ENCODE results near the gene DOCK11.
"Not testable (repeated sequence)": the region's sequence is repeated elsewhere in the genome, so short reads cannot be mapped to it uniquely, and the experiment has no call there.

DOCK11 gene

GRCh38 chrX:118706681-118707080, 211.1 kb downstream of the DOCK11 start:
- no peak overlapping the region for H3K9ac ChIP-seq (ENCODE audit: low read length)
- H3K4me3 ChIP-seq (ENCODE audit: low read length), result no peak overlapping the region
- H3K27ac ChIP-seq (ENCODE audit: low read depth, low read length), result no peak overlapping the region
- H3K4me1 ChIP-seq (ENCODE audit: control insufficient read depth, insufficient read depth, low read length), result no peaks in the 10 kb centered on the region
- no peaks in the 10 kb centered on the region for H3K36me3 ChIP-seq (ENCODE audit: control insufficient read depth, insufficient read depth, low read length)
- no peaks in the 10 kb centered on the region for H3K27me3 ChIP-seq (ENCODE audit: control insufficient read depth, insufficient read depth, low read length)

- no peaks in the 10 kb centered on the region for H3K36me3 ChIP-seq (ENCODE audit: control insufficient read depth, insufficient read depth, low read length)
- no peak overlapping the region for H3K9ac ChIP-seq (ENCODE audit: low read length)
- H3K4me1 ChIP-seq (ENCODE audit: control insufficient read depth, insufficient read depth, low read length), result no peaks in the 10 kb centered on the region
Measured at GRCh38 chrX:118714521-118714920, 218.9 kb downstream of the DOCK11 start.

GRCh38 chrX:118715917-118716316, 220.3 kb downstream of the DOCK11 start:
- H3K4me3 ChIP-seq (ENCODE audit: low read length); H3K9ac ChIP-seq (ENCODE audit: low read length); H3K4me1 ChIP-seq (ENCODE audit: control insufficient read depth, insufficient read depth, low read length); H3K27me3 ChIP-seq (ENCODE audit: control insufficient read depth, insufficient read depth, low read length); H3K36me3 ChIP-seq (ENCODE audit: control insufficient read depth, insufficient read depth, low read length); H3K27ac ChIP-seq (ENCODE audit: low read depth, low read length): not testable (repeated sequence)

More at GRCh38 chrX:118714521-118714920, 218.9 kb downstream of the DOCK11 start:
- H3K4me3 ChIP-seq (ENCODE audit: low read length), result no peak overlapping the region
- H3K27ac ChIP-seq (ENCODE audit: low read depth, low read length), result no peak overlapping the region
- no peaks in the 10 kb centered on the region for H3K27me3 ChIP-seq (ENCODE audit: control insufficient read depth, insufficient read depth, low read length)

GRCh38 chrX:118716833-118717232, 221.2 kb downstream of the DOCK11 start:
- not testable (repeated sequence) for H3K27me3 ChIP-seq (ENCODE audit: control insufficient read depth, insufficient read depth, low read length); H3K36me3 ChIP-seq (ENCODE audit: control insufficient read depth, insufficient read depth, low read length); H3K4me3 ChIP-seq (ENCODE audit: low read length); H3K4me1 ChIP-seq (ENCODE audit: control insufficient read depth, insufficient read depth, low read length); H3K27ac ChIP-seq (ENCODE audit: low read depth, low read length); H3K9ac ChIP-seq (ENCODE audit: low read length)

GRCh38 chrX:118717678-118718391, 222.2 kb downstream of the DOCK11 start:
- Histone ChIP-seq H3K4me1 (ENCODE audit: control insufficient read depth, insufficient read depth, low read length) (no peaks in the 10 kb centered on the region), H3K36me3 (ENCODE audit: control insufficient read depth, insufficient read depth, low read length) (no peaks in the 10 kb centered on the region), H3K4me3 (ENCODE audit: low read length) (no peak overlapping the region), H3K27me3 (ENCODE audit: control insufficient read depth, insufficient read depth, low read length) (no peaks in the 10 kb centered on the region), H3K27ac (ENCODE audit: low read depth, low read length) (no peak overlapping the region), H3K9ac (ENCODE audit: low read length) (no peak overlapping the region)

DNA sequence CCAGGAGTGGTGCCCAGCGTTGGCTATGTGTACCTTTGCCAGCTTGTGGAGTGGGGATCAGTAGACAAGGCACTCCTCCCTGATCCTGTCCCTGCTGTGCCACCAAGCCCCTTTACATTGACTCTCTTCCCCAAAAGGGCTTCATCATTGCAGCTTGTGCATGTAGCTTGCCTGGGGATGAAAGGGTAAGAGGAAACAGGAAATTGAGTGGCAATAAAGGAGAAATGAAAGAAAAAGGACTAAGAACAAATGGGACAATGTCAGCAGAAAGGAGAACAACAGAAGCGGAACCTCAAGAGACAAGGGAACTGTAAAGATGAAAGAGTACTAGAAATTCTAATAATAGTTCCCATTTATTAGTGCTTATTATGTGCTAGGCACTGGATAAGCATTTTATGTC, 223.1 kb downstream of the DOCK11 start:
- no peak overlapping the region for H3K27ac ChIP-seq (ENCODE audit: low read depth, low read length)
- H3K9ac ChIP-seq (ENCODE audit: low read length), result no peak overlapping the region
- no peaks in the 10 kb centered on the region for H3K36me3 ChIP-seq (ENCODE audit: control insufficient read depth, insufficient read depth, low read length)
- H3K27me3 ChIP-seq (ENCODE audit: control insufficient read depth, insufficient read depth, low read length), result no peaks in the 10 kb centered on the region
- no peaks in the 10 kb centered on the region for H3K4me1 ChIP-seq (ENCODE audit: control insufficient read depth, insufficient read depth, low read length)
- no peak overlapping the region for H3K4me3 ChIP-seq (ENCODE audit: low read length)

DNA sequence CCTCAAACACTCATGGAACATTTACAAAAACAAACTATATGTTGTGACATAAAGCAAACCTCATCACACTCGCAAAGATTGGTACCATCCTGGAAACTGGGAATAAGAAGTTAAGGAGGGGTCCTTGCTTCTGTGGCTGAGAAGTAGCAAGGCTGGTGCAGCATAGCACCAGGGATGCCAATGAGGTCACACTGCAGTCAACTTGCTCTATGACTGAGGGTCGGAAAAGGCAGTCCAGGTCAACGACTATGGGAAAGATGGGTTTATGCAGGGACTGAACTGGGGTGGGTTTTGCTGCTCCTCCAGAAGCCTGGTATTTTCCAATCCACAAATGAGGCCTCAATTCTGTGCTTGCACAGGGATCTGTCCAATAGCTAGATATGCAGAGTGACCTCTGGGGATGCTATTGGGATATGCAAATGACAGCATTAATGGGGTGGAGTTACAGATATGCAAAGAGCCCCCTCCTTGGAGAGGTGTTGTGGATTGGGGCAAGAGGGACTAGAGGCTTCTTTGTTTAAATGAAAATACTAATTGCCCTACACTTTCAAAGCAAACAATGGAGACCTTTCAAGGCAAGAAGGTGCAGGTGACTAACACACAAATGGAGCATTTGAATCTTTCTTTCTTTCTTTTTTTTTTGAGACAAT, 224.6 kb downstream of the DOCK11 start:
- no peak overlapping the region for H3K9ac ChIP-seq (ENCODE audit: low read length)
- H3K4me3 ChIP-seq (ENCODE audit: low read length), result no peak overlapping the region
- no peak overlapping the region for H3K27ac ChIP-seq (ENCODE audit: low read depth, low read length)
- H3K36me3 ChIP-seq (ENCODE audit: control insufficient read depth, insufficient read depth, low read length), result no peaks in the 10 kb centered on the region
- H3K27me3 ChIP-seq (ENCODE audit: control insufficient read depth, insufficient read depth, low read length), result no peaks in the 10 kb centered on the region
- peaks cover 3% of the 10 kb centered on the region for H3K4me1 ChIP-seq (ENCODE audit: control insufficient read depth, insufficient read depth, low read length)

GRCh38 chrX:118723376-118723775, 227.8 kb downstream of the DOCK11 start:
- Histone ChIP-seq H3K9ac (ENCODE audit: low read length) (no peak overlapping the region), H3K4me3 (ENCODE audit: low read length) (no peak overlapping the region), H3K36me3 (ENCODE audit: control insufficient read depth, insufficient read depth, low read length) (no peaks in the 10 kb centered on the region), H3K27me3 (ENCODE audit: control insufficient read depth, insufficient read depth, low read length) (no peaks in the 10 kb centered on the region), H3K4me1 (ENCODE audit: control insufficient read depth, insufficient read depth, low read length) (peaks cover 3% of the 10 kb centered on the region), H3K27ac (ENCODE audit: low read depth, low read length) (no peak overlapping the region)

DNA sequence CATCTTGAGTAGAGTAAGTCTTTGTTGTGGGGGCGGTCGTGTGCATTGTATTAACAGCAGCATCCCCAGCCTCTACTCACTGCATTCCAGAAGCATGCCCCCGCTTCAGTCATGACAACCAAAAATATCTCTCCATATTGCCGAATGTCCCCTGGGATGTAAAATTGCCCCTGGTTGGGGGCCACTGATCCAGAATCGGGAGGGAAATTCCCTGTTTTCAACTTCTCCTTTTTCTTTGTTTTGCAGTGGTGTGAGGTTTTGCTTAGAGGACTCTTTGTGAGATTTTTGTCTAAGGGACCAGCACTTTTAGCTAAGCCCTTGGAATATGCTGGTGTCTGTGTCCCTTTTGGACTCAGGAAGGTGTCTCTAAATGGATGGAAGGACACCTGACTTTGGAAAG, 228.8 kb downstream of the DOCK11 start:
- no peaks in the 10 kb centered on the region for H3K36me3 ChIP-seq (ENCODE audit: control insufficient read depth, insufficient read depth, low read length)
- H3K4me1 ChIP-seq (ENCODE audit: control insufficient read depth, insufficient read depth, low read length), result peaks cover 3% of the 10 kb centered on the region
- H3K4me3 ChIP-seq (ENCODE audit: low read length), result no peak overlapping the region
- no peaks in the 10 kb centered on the region for H3K27me3 ChIP-seq (ENCODE audit: control insufficient read depth, insufficient read depth, low read length)
- no peak overlapping the region for H3K9ac ChIP-seq (ENCODE audit: low read length)
- H3K27ac ChIP-seq (ENCODE audit: low read depth, low read length), result peak overlapping the region; percentile 85

GRCh38 chrX:118724775-118725174, 229.2 kb downstream of the DOCK11 start:
- peak overlapping the region; percentile 85 for H3K27ac ChIP-seq (ENCODE audit: low read depth, low read length)

DNA sequence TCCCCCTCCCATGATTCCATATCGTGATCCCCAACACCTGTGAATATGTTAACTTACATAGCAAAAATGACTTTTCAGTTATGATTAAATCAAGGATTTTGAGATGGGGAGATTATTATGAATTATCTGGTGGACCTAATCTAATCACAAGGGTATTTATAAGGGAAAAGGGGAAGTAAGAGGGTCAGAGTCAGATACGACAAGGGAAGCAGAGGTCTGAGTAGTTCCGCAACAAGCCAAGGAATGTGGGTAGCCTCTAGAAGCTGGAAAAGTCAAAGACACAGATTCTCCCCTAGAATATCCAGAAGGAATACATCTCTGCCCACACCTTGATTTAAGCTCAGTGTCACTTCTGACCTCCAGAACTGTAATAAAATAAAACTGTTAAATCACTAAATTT, 230.8 kb downstream of the DOCK11 start:
- Histone ChIP-seq H3K4me1 (ENCODE audit: control insufficient read depth, insufficient read depth, low read length) (peaks cover 3% of the 10 kb centered on the region), H3K4me3 (ENCODE audit: low read length) (no peak overlapping the region), H3K36me3 (ENCODE audit: control insufficient read depth, insufficient read depth, low read length) (no peaks in the 10 kb centered on the region), H3K27me3 (ENCODE audit: control insufficient read depth, insufficient read depth, low read length) (no peaks in the 10 kb centered on the region), H3K9ac (ENCODE audit: low read length) (no peak overlapping the region), H3K27ac (ENCODE audit: low read depth, low read length) (peak overlapping the region; percentile 85)

More at GRCh38 chrX:118724775-118725174, 229.2 kb downstream of the DOCK11 start:
- Histone ChIP-seq H3K36me3 (ENCODE audit: control insufficient read depth, insufficient read depth, low read length) (no peaks in the 10 kb centered on the region), H3K4me1 (ENCODE audit: control insufficient read depth, insufficient read depth, low read length) (peaks cover 3% of the 10 kb centered on the region), H3K4me3 (ENCODE audit: low read length) (no peak overlapping the region), H3K9ac (ENCODE audit: low read length) (no peak overlapping the region), H3K27me3 (ENCODE audit: control insufficient read depth, insufficient read depth, low read length) (no peaks in the 10 kb centered on the region)

DNA sequence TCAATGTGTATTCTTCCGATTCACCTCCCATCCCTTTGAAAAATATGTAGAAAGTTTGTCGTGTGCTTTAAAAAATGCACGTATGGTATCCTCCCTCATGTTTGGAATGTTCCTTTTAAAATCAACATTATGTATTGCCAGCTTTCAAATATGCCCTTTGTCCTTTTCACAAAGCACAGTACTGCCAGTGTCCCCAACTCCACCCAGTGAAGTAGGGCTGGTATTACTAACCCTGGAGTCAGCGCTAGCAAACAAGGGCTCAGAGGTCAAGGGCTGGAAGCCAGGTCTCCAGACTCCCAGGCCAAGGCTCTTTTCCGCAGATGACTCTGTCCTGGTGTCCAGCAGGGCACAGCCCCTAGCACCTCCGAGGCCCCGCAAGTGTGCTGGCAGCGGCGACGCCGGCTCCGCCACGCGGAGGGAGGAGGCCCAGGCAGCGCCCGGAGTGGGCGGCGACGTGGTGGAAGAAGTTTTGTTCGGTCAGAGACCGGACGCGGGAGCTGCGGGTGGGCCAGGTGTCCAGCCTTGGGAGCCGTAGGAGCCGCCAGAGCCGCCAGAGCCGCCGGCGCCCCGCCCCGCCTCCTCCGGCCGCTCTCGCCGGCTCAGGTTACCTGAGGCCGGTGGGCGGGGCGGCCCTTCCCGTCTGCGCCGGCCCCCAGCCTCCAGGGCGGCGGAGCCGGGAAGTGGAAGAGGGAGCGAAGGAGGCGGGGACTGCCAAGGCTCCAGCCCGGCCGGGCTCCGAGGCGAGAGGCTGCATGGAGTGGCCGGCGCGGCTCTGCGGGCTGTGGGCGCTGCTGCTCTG, 231.5 kb downstream of the DOCK11 start, which contains the start of gene IL13RA1:
TSS of gene IL13RA1 (plus strand) at position 720 of the 799 bp plus-strand sequence. CDS start at position 753, 33 bp downstream.
- H3K27ac ChIP-seq (ENCODE audit: low read depth, low read length), result peak within 1 kb of the TSS; percentile 85
- H3K9ac ChIP-seq (ENCODE audit: low read length), result peak within 1 kb of the TSS; percentile 34

More for the DNA sequence above, 231.5 kb downstream of the DOCK11 start, which contains the start of gene IL13RA1:
- Histone ChIP-seq H3K36me3 (ENCODE audit: control insufficient read depth, insufficient read depth, low read length) (no peaks in the 10 kb centered on the region), H3K4me3 (ENCODE audit: low read length) (peak within 1 kb of the TSS; percentile 57), H3K27me3 (ENCODE audit: control insufficient read depth, insufficient read depth, low read length) (no peaks in the 10 kb centered on the region), H3K4me1 (ENCODE audit: control insufficient read depth, insufficient read depth, low read length) (peaks cover 3% of the 10 kb centered on the region)
